Femur (tissue), 1 donor: Measurements from ENCODE around the gene KLHDC3.
"Not testable (repeated sequence)": the region's sequence is repeated elsewhere in the genome, so short reads cannot be mapped to it uniquely, and the experiment has no call there.

ENCODE experiments used
- DNase-seq: peaks from one replicate; pipeline ENCODE4 v3.0.0-alpha.2; 2017

KLHDC3 gene

GRCh38 chr6:43029120-43029519, 15.1 kb downstream of the KLHDC3 start:
- no peak for DNase-seq

GRCh38 chr6:43032326-43032725, 18.3 kb downstream of the KLHDC3 start:
- DNase-seq: no peak

- DNase-seq: no peak
These were observed 19.6 kb downstream of the KLHDC3 start for GRCh38 chr6:43033496-43034189.

GRCh38 chr6:43034190-43034525, 20.1 kb downstream of the KLHDC3 start:
- DNase-seq: no peak

- no peak for DNase-seq
These were observed 21.6 kb downstream of the KLHDC3 start for GRCh38 chr6:43035495-43036194.

- DNase-seq: no peak
These were observed 22.7 kb downstream of the KLHDC3 start for GRCh38 chr6:43036712-43037111.

GRCh38 chr6:43037197-43037596, 23.1 kb downstream of the KLHDC3 start:
- DNase-seq: no peak

GRCh38 chr6:43037706-43038105, 23.7 kb downstream of the KLHDC3 start:
- no peak for DNase-seq

- no peak for DNase-seq
These were observed 24.7 kb downstream of the KLHDC3 start for GRCh38 chr6:43038727-43039126.

- DNase-seq: no peak
These were observed 26.7 kb downstream of the KLHDC3 start for GRCh38 chr6:43040542-43041257.

- DNase-seq: not testable (repeated sequence)
These were observed 27.4 kb downstream of the KLHDC3 start for GRCh38 chr6:43041475-43041874.

GRCh38 chr6:43043310-43043709, 29.3 kb downstream of the KLHDC3 start:
- DNase-seq: no peak

GRCh38 chr6:43045371-43045930, 31.4 kb downstream of the KLHDC3 start:
- DNase-seq: no peak

GRCh38 chr6:43047998-43048397, 33.9 kb downstream of the KLHDC3 start:
- DNase-seq: no peak

GRCh38 chr6:43050981-43051380, 36.9 kb downstream of the KLHDC3 start:
- no peak for DNase-seq

GRCh38 chr6:43052225-43052841, 38.3 kb downstream of the KLHDC3 start:
- no peak for DNase-seq

- peak; percentile 56 for DNase-seq
These were observed 38.9 kb downstream of the KLHDC3 start for GRCh38 chr6:43052842-43053544.

- peak; percentile 97 for DNase-seq
These were observed 39.6 kb downstream of the KLHDC3 start, which contains the start of gene CUL7 for GRCh38 chr6:43053545-43054205. TSS of gene CUL7 (minus strand) at chr6:43053851. CDS start at chr6:43052788, 1,063 bp downstream.

GRCh38 chr6:43054206-43054943, 40.3 kb downstream of the KLHDC3 start:
- peak; percentile 48 for DNase-seq

- no peak for DNase-seq
These were observed 41.9 kb downstream of the KLHDC3 start for GRCh38 chr6:43055966-43056365.

GRCh38 chr6:43058531-43058930, 44.5 kb downstream of the KLHDC3 start:
- DNase-seq: no peak
